ENCODE results near the gene SOX13. TPM values are rescaled to one million over a fixed set of nuclear protein-coding genes. Genes with fewer than 3 reads are reported as not detected.

The SOX13 gene
- total RNA-seq, 1 donor from 2014 or later = 12.5 TPM

GRCh38 chr1:204080163-204080903 is 7.4 kb downstream of the SOX13 start:
- TF ChIP-seq CTCF (IDR thresholded peaks at IDR 0.05) = no peak
- peak; percentile 86 for DNase-seq (ENCODE audit: extremely low spot score, unreplicated experiment)
- peak overlapping the region; percentile 3 for H3K27ac Mint-ChIP-seq (ENCODE audit: unreplicated experiment)
- H3K9me3 Mint-ChIP-seq (ENCODE audit: unreplicated experiment) = no peaks in the 10 kb centered on the region
- no peak overlapping the region for H3K4me3 Mint-ChIP-seq (ENCODE audit: unreplicated experiment)
- peaks cover 60% of the 10 kb centered on the region for H3K4me1 Mint-ChIP-seq (ENCODE audit: unreplicated experiment)
- H3K27me3 Mint-ChIP-seq (ENCODE audit: unreplicated experiment) = no peaks in the 10 kb centered on the region
- no peaks in the 10 kb centered on the region for H3K36me3 Mint-ChIP-seq (ENCODE audit: unreplicated experiment)

- DNase-seq (ENCODE audit: extremely low spot score, unreplicated experiment) = no peak
- Mint-ChIP-seq H3K4me1 (ENCODE audit: unreplicated experiment) (peaks cover 55% of the 10 kb centered on the region), H3K27ac (ENCODE audit: unreplicated experiment) (no peak overlapping the region), H3K36me3 (ENCODE audit: unreplicated experiment) (no peaks in the 10 kb centered on the region), H3K27me3 (ENCODE audit: unreplicated experiment) (no peaks in the 10 kb centered on the region), H3K4me3 (ENCODE audit: unreplicated experiment) (no peak overlapping the region), H3K9me3 (ENCODE audit: unreplicated experiment) (no peaks in the 10 kb centered on the region)
- no peak for TF ChIP-seq CTCF (IDR thresholded peaks at IDR 0.05)
Measured at GRCh38 chr1:204081164-204081790, 8.4 kb downstream of the SOX13 start.

GRCh38 chr1:204081791-204082513 is 9.0 kb downstream of the SOX13 start:
- no peak for TF ChIP-seq CTCF (IDR thresholded peaks at IDR 0.05)
- Mint-ChIP-seq H3K27ac (ENCODE audit: unreplicated experiment) (no peak overlapping the region), H3K4me3 (ENCODE audit: unreplicated experiment) (no peak overlapping the region), H3K36me3 (ENCODE audit: unreplicated experiment) (no peaks in the 10 kb centered on the region), H3K4me1 (ENCODE audit: unreplicated experiment) (peaks cover 49% of the 10 kb centered on the region), H3K27me3 (ENCODE audit: unreplicated experiment) (no peaks in the 10 kb centered on the region), H3K9me3 (ENCODE audit: unreplicated experiment) (no peaks in the 10 kb centered on the region)
- DNase-seq (ENCODE audit: extremely low spot score, unreplicated experiment) = no peak

- no peak for TF ChIP-seq CTCF (IDR thresholded peaks at IDR 0.05)
- no peak overlapping the region for H3K4me3 Mint-ChIP-seq (ENCODE audit: unreplicated experiment)
- no peaks in the 10 kb centered on the region for H3K27me3 Mint-ChIP-seq (ENCODE audit: unreplicated experiment)
- no peak for DNase-seq (ENCODE audit: extremely low spot score, unreplicated experiment)
- H3K36me3 Mint-ChIP-seq (ENCODE audit: unreplicated experiment) = no peaks in the 10 kb centered on the region
- H3K9me3 Mint-ChIP-seq (ENCODE audit: unreplicated experiment) = no peaks in the 10 kb centered on the region
- peaks cover 41% of the 10 kb centered on the region for H3K4me1 Mint-ChIP-seq (ENCODE audit: unreplicated experiment)
- no peak overlapping the region for H3K27ac Mint-ChIP-seq (ENCODE audit: unreplicated experiment)
Measured at GRCh38 chr1:204083491-204083890, 10.6 kb downstream of the SOX13 start.

GRCh38 chr1:204084247-204084772 is 11.4 kb downstream of the SOX13 start:
- Mint-ChIP-seq H3K9me3 (ENCODE audit: unreplicated experiment) (no peaks in the 10 kb centered on the region), H3K4me1 (ENCODE audit: unreplicated experiment) (peaks cover 42% of the 10 kb centered on the region), H3K27me3 (ENCODE audit: unreplicated experiment) (no peaks in the 10 kb centered on the region), H3K4me3 (ENCODE audit: unreplicated experiment) (no peak overlapping the region), H3K27ac (ENCODE audit: unreplicated experiment) (no peak overlapping the region), H3K36me3 (ENCODE audit: unreplicated experiment) (no peaks in the 10 kb centered on the region)
- TF ChIP-seq CTCF (IDR thresholded peaks at IDR 0.05) = no peak
- no peak for DNase-seq (ENCODE audit: extremely low spot score, unreplicated experiment)

Measured in osteocyte (in vitro differentiated cells).